HepG2 (cell line): ENCODE data around the gene CSHL1. TPM values are rescaled to one million over a fixed set of nuclear protein-coding genes. Genes with fewer than 3 reads are reported as not detected.

Experiments
- ATAC-seq: fragments of 200-7000 bp; cut with Tn5 transposase; 3 replicates; pipeline ENCODE4 v1.9.1; 2020; ENCODE audit warnings: mild to moderate bottlenecking, moderate library complexity
- BruUV-seq: library from RNA; stranded (reverse); fragments of 400-500 nt; replicated peaks from 2 replicates; lab custom pipeline; 2021; lab: Mats Ljungman, UMichigan
- CTCF ChIA-PET: fragments of 300-600 bp; formaldehyde crosslinking; extraction: SDS; loops from one replicate; lab custom pipeline; 2021; ENCODE audit warnings: low total read pairs, inconsistent platforms, low intra/inter-chr PET ratio; lab: Yijun Ruan, JAX
- POLR2A ChIA-PET: fragments of 350-600 bp; sonication (Branson Sonifier 250); formaldehyde crosslinking; loops from one replicate; lab custom pipeline; 2020; ENCODE audit warnings: antibody characterized with exemption, inconsistent platforms; lab: Yijun Ruan, JAX
- DNase-seq: peaks from one replicate; pipeline ENCODE4 v3.0.0-alpha.2; 2015; ENCODE audit warnings: low spot score
- FAIRE-seq: peaks from 3 replicates; lab custom pipeline; 2011; peaks lifted over from hg19 to GRCh38; lab: Jason Lieb, UNC
- H2AFZ ChIP-seq: one replicate; pipeline ENCODE4 v1.6.1; 2011; ENCODE audit warnings: low read length, inconsistent platforms
- H3K27ac ChIP-seq: fragments of 300-600 bp; 3 replicates; pipeline ENCODE4 v1.8.0; 2011; ENCODE audit warnings: mixed run types, mild to moderate bottlenecking, mixed read lengths, low read length, inconsistent platforms; ENCODE audit not compliant: insufficient read depth; ENCODE audit errors: extremely low read length
- H3K27me3 ChIP-seq, 2 experiments: fragments of 200-600 bp in 1 of 2; 2 replicates in 1 of 2; 3 replicates in 1 of 2; pipeline versions ENCODE4 v1.6.0 to v1.8.0; 2011; ENCODE audit warnings: low read length in 2 of 2, mild to moderate bottlenecking in 2 of 2, moderate library complexity in 2 of 2, inconsistent platforms in 1 of 2; ENCODE audit not compliant: insufficient read depth in 2 of 2, control insufficient read depth in 1 of 2
- H3K36me3 ChIP-seq, 2 experiments: fragments of 200-600 bp in 1 of 2; replicated peaks in 1 of 2; 2 replicates in 1 of 2; 3 replicates in 1 of 2; pipeline versions ENCODE4 v1.5.1 to v1.8.0; 2011; ENCODE audit warnings: low read length in 2 of 2, inconsistent platforms in 1 of 2; ENCODE audit not compliant: insufficient read depth in 2 of 2, control insufficient read depth in 1 of 2
- H3K4me1 ChIP-seq: 2 replicates; pipeline ENCODE4 v1.5.1; 2012; ENCODE audit warnings: low read length, inconsistent platforms; ENCODE audit not compliant: insufficient read depth
- H3K4me2 ChIP-seq: 2 replicates; pipeline ENCODE4 v1.6.0; 2011; ENCODE audit warnings: low read depth, low read length, inconsistent platforms
- H3K4me3 ChIP-seq, 3 experiments: fragments of 200-600 bp in 1 of 3; sonication (generic), shearing (Covaris generic) in 1 of 3; replicated peaks in 1 of 3; 2 replicates each; pipeline ENCODE4 v1.5.1; 2011 to 2016; ENCODE audit warnings: low read length in 3 of 3, inconsistent platforms in 2 of 3, low read depth in 2 of 3, mild to moderate bottlenecking in 2 of 3, control low read depth in 1 of 3, mixed read lengths in 1 of 3; ENCODE audit not compliant: insufficient read depth in 1 of 3
- H3K79me2 ChIP-seq: one replicate; pipeline ENCODE4 v1.6.1; 2011; ENCODE audit warnings: low read length, inconsistent platforms; ENCODE audit not compliant: insufficient read depth
- H3K9ac ChIP-seq: 2 replicates; pipeline ENCODE4 v1.6.0; 2011; ENCODE audit warnings: mild to moderate bottlenecking, low read depth, low read length, inconsistent platforms; ENCODE audit not compliant: insufficient read depth
- H3K9me3 ChIP-seq: 2 replicates; pipeline ENCODE4 v1.5.1; 2012; ENCODE audit warnings: mild to moderate bottlenecking, low read length
- H4K20me1 ChIP-seq: 2 replicates; pipeline ENCODE4 v1.6.0; 2011; ENCODE audit warnings: inconsistent platforms, mild to moderate bottlenecking, low read length, moderate library complexity; ENCODE audit not compliant: insufficient read depth
- CCDC6 ChIP-seq: sonication (generic); formaldehyde crosslinking; IDR thresholded peaks from 2 replicates; pipeline ENCODE4 v1.8.1; 2022; ENCODE audit warnings: mild to moderate bottlenecking, missing genetic modification reagents, moderate library complexity
- GTF2F1 ChIP-seq: fragments of 150-350 bp; IDR thresholded peaks from 2 replicates; pipeline ENCODE4 v1.6.1; 2014; ENCODE audit warnings: low read length
- HMGXB3 ChIP-seq: sonication (generic); formaldehyde crosslinking; IDR thresholded peaks from 2 replicates; pipeline ENCODE4 v1.4.0; 2020; ENCODE audit warnings: missing genetic modification reagents, borderline replicate concordance
- KLF6 ChIP-seq: IDR thresholded peaks from 2 replicates; pipeline ENCODE4 v1.8.0; 2016; ENCODE audit warnings: missing biosample characterization, missing genetic modification reagents
- PITX1 ChIP-seq: sonication (generic); formaldehyde crosslinking; IDR thresholded peaks from 2 replicates; pipeline ENCODE4 v1.5.1; 2020; ENCODE audit warnings: mild to moderate bottlenecking, missing genetic modification reagents
- SOX5 ChIP-seq: IDR thresholded peaks from 2 replicates; pipeline ENCODE4 v1.6.1; 2016; ENCODE audit warnings: borderline replicate concordance
- THYN1 ChIP-seq: sonication (generic); formaldehyde crosslinking; IDR thresholded peaks from 2 replicates; pipeline ENCODE4 v1.8.1; 2023; ENCODE audit warnings: low read depth, mild to moderate bottlenecking, moderate library complexity, missing genetic modification reagents, borderline replicate concordance
- ZFP36 ChIP-seq: fragments of 150-350 bp; IDR thresholded peaks from 2 replicates; pipeline ENCODE4 v1.6.1; 2018; ENCODE audit warnings: borderline replicate concordance, low read length, low read depth; ENCODE audit not compliant: partially characterized antibody
- ZNF251 ChIP-seq: sonication (generic); formaldehyde crosslinking; IDR thresholded peaks from 2 replicates; pipeline ENCODE4 v1.9.0; 2021; ENCODE audit warnings: mild to moderate bottlenecking, missing genetic modification reagents
- ZNF280B ChIP-seq: sonication (generic); formaldehyde crosslinking; IDR thresholded peaks from 2 replicates; pipeline ENCODE4 v1.5.0; 2020; ENCODE audit warnings: missing genetic modification reagents, mild to moderate bottlenecking, borderline replicate concordance
- ZNF280D ChIP-seq: sonication (generic); formaldehyde crosslinking; IDR thresholded peaks from 2 replicates; pipeline ENCODE4 v1.5.1; 2020; ENCODE audit warnings: mild to moderate bottlenecking, missing genetic modification reagents
- ZNF451 ChIP-seq: sonication (generic); formaldehyde crosslinking; IDR thresholded peaks from 2 replicates; pipeline ENCODE4 v1.5.0; 2020; ENCODE audit warnings: mild to moderate bottlenecking, missing genetic modification reagents
- ZNF547 ChIP-seq: sonication (generic); formaldehyde crosslinking; IDR thresholded peaks from 2 replicates; pipeline ENCODE4 v1.5.1; 2020; ENCODE audit warnings: mild to moderate bottlenecking, missing genetic modification reagents
- ZNF720 ChIP-seq: sonication (generic); formaldehyde crosslinking; IDR thresholded peaks from 2 replicates; pipeline ENCODE4 v1.4.0; 2020; ENCODE audit warnings: missing genetic modification reagents
- WGBS: methylation state at CpG from one replicate; pipeline ENCODE4 v1.1.6; 2017; ENCODE audit warnings: low lambda C conversion rate; 5-methylcytosine and 5-hydroxymethylcytosine counted together
- in situ Hi-C: cut with HindIII; loops from 2 replicates; pipeline ENCODE4 v1.10.0; 2017; ENCODE audit warnings: low pct_unique_long_range_greater_than_20kb; ENCODE audit not compliant: extremely low pct_ligation_motif_present
- intact Hi-C: fragments of 100-400 bp; cut with micrococcal nuclease; formaldehyde crosslinking; loops from one replicate; pipeline ENCODE4 v1.10.0; 2022; ENCODE audit not compliant: unreplicated experiment
- polyA plus RNA-seq, 8 experiments: library from polyadenylated mRNA; depleted of rRNA in 3 of 8; stranded (reverse) in 7 of 8; unstranded in 1 of 8; fragments of >200 nt; fragmentation: Illumina TruSeq in 4 of 8; extraction: Trizol in 4 of 8; gene quantifications; 2 replicates each; pipeline versions ENCODE4 v1.2.1 to v1.2.3, GENCODE V29; 2011 to 2016; ENCODE audit warnings: low read depth in 4 of 8, missing spikeins in 1 of 8, mixed read lengths in 1 of 8; ENCODE audit not compliant: insufficient read depth in 1 of 8
- total RNA-seq, 5 experiments: library from RNA; depleted of rRNA; stranded (reverse); fragments of >200 nt; fragmentation: Illumina TruSeq; extraction: Trizol; gene quantifications; 2 replicates each; pipeline ENCODE4 v1.2.3, GENCODE V29; 2016; ENCODE audit warnings: low read depth in 1 of 5
- TF ChIP-seq, protein P1 (sequence below): sonication (generic); formaldehyde crosslinking; IDR thresholded peaks from 2 replicates; pipeline ENCODE4 v1.5.1; 2020; ENCODE audit warnings: missing genetic modification reagents, mild to moderate bottlenecking, borderline replicate concordance

CSHL1 gene
- total and polyA plus RNA-seq, 2 of the 13 experiments (the other 11 are each of a cell fraction or from before 2014, with no cell fraction given), result not detected

DNA sequence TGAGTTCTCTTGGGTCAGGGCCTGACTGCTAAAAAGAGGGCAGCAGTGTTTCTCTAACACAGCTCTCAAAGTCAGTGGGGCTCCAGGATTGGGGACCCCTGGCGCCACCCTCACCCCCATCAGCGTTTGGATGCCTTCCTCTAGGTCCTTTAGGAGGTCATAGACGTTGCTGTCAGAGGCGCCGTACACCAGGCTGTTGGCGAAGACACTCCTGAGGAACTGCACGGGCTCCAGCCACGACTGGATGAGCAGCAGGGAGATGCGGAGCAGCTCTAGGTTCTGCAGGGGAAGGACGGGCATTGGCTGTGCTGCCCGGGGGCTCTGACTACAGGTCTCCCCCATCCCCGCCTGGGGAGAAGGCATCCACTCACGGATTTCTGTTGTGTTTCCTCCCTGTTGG lies 6.6 kb upstream of the CSHL1 start:
- Histone ChIP-seq H3K27me3 (peaks cover 1 to 33% of the 10 kb centered on the region in 2 experiments; a peak in 3 of 5 replicates), H3K4me2 (no peak overlapping the region), H4K20me1 (no peaks in the 10 kb centered on the region), H3K9me3 (no peaks in the 10 kb centered on the region), H3K4me3 (no peak overlapping the region), H3K79me2 (no peaks in the 10 kb centered on the region), H2AFZ (no peak overlapping the region), H3K36me3 (no peaks in the 10 kb centered on the region), H3K9ac (no peak overlapping the region), H3K27ac (no peak overlapping the region), H3K4me1 (peaks cover 16% of the 10 kb centered on the region)
- BruUV-seq, result no TSS peak
- ChIA-PET CTCF (no interaction called here), POLR2A (no interaction called here)
- TF ChIP-seq ZNF280B (CRISPR knock-in tag), result no peak
- no peak for TF ChIP-seq HMGXB3
- no peak for TF ChIP-seq ZNF280D (CRISPR knock-in tag)
- no peak for TF ChIP-seq ZNF251 (CRISPR knock-in tag)
- TF ChIP-seq ZFP36, result no peak
- no peak for TF ChIP-seq PITX1 (CRISPR knock-in tag)
- TF ChIP-seq, protein P1, sequence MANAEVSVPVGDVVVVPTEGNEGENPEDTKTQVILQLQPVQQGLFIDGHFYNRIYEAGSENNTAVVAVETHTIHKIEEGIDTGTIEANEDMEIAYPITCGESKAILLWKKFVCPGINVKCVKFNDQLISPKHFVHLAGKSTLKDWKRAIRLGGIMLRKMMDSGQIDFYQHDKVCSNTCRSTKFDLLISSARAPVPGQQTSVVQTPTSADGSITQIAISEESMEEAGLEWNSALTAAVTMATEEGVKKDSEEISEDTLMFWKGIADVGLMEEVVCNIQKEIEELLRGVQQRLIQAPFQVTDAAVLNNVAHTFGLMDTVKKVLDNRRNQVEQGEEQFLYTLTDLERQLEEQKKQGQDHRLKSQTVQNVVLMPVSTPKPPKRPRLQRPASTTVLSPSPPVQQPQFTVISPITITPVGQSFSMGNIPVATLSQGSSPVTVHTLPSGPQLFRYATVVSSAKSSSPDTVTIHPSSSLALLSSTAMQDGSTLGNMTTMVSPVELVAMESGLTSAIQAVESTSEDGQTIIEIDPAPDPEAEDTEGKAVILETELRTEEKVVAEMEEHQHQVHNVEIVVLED (CRISPR knock-in tag), result no peak
- TF ChIP-seq CCDC6 (CRISPR knock-in tag), result no peak
- TF ChIP-seq THYN1 (CRISPR knock-in tag), result no peak
- no peak for TF ChIP-seq SOX5
- TF ChIP-seq KLF6 (CRISPR knock-in tag), result no peak
- no peak for TF ChIP-seq ZNF451 (CRISPR knock-in tag)
- TF ChIP-seq ZNF547, result no peak
- TF ChIP-seq ZNF720, result no peak
- no peak for TF ChIP-seq GTF2F1
- intact Hi-C loops, result loop anchor here (2.0 to 10.0 kb wide), 4 partner anchors 33 to 217 kb away; partner anchors contain the start of gene ERN1
- DNase-seq, result no peak
- 39% methylated on average over 13 of the region's 13 CpGs for WGBS
- FAIRE-seq, result no peak
- no peak for ATAC-seq
- in situ Hi-C loops, result no loop called here
